ENCODE data around the gene EPB41L5. TPM values are rescaled to one million over a fixed set of nuclear protein-coding genes. Genes with fewer than 3 reads are reported as not detected.

The EPB41L5 gene
- total RNA-seq, 4 donors from 2014 or later, result 10.9 to 26.4 (median 22.8) TPM

- TF ChIP-seq CTCF (IDR thresholded peaks at IDR 0.05; ENCODE audit: low read depth), result no peak
These were observed 128.0 kb downstream of the EPB41L5 start for GRCh38 chr2:120140866-120141265.

- TF ChIP-seq CTCF (IDR thresholded peaks at IDR 0.05; ENCODE audit: low read depth), result no peak
These were observed 128.6 kb downstream of the EPB41L5 start for GRCh38 chr2:120141300-120142069.

- no peak for TF ChIP-seq CTCF (IDR thresholded peaks at IDR 0.05; ENCODE audit: low read depth)
These were observed 129.8 kb downstream of the EPB41L5 start for GRCh38 chr2:120142528-120143219.

GRCh38 chr2:120148229-120148628 lies 135.4 kb downstream of the EPB41L5 start:
- no peak for TF ChIP-seq CTCF (IDR thresholded peaks at IDR 0.05; ENCODE audit: low read depth)

- no peak for TF ChIP-seq CTCF (IDR thresholded peaks at IDR 0.05; ENCODE audit: low read depth)
These were observed 135.8 kb downstream of the EPB41L5 start for GRCh38 chr2:120148669-120149068.

- TF ChIP-seq CTCF (IDR thresholded peaks at IDR 0.05; ENCODE audit: low read depth), result no peak
These were observed 136.5 kb downstream of the EPB41L5 start for GRCh38 chr2:120149406-120149805.

GRCh38 chr2:120150040-120150482 lies 137.2 kb downstream of the EPB41L5 start:
- no peak for TF ChIP-seq CTCF (IDR thresholded peaks at IDR 0.05; ENCODE audit: low read depth)
